OCI-LY3 (cell line): ENCODE results near the gene NDRG3.

Source experiments
- H2AFZ ChIP-seq: fragments of 200-600, 300-600 bp; shearing (Covaris generic); 2 replicates; pipeline ENCODE4 v1.6.0; 2014; ENCODE audit warnings: antibody characterized with exemption, low read depth, low read length
- H3K27ac ChIP-seq: fragments of 200-600, 300-600 bp; sonication (generic); 2 replicates; pipeline ENCODE4 v1.5.1; 2014; ENCODE audit warnings: mild to moderate bottlenecking, low read length, moderate library complexity, mixed read lengths
- H3K27me3 ChIP-seq: fragments of 200-600, 300-600 bp; sonication (generic); 2 replicates; pipeline ENCODE4 v1.6.1; 2014; ENCODE audit warnings: low read depth, low read length, mixed read lengths
- H3K36me3 ChIP-seq: fragments of 200-600, 300-600 bp; sonication (generic); replicated peaks from 2 replicates; pipeline ENCODE3; 2014; ENCODE audit warnings: low read depth, low read length, mixed read lengths
- H3K4me1 ChIP-seq: fragments of 300-600, 200-600 bp; sonication (generic); 2 replicates; pipeline ENCODE4 v1.6.1; 2014; ENCODE audit warnings: low read length, mixed read lengths
- H3K4me2 ChIP-seq: fragments of 200-600, 300-600 bp; sonication (generic); 2 replicates; pipeline ENCODE4 v1.6.1; 2014; ENCODE audit warnings: low read length, mixed read lengths
- H3K4me3 ChIP-seq: fragments of 300-600, 200-600 bp; sonication (generic); 2 replicates; pipeline ENCODE4 v1.5.1; 2014; ENCODE audit warnings: antibody characterized with exemption, mild to moderate bottlenecking, low read length, moderate library complexity
- H3K79me2 ChIP-seq: fragments of 300-600, 200-600 bp; shearing (Covaris generic); 2 replicates; pipeline ENCODE4 v1.6.1; 2014; ENCODE audit warnings: mild to moderate bottlenecking, low read length, mixed read lengths
- H3K9ac ChIP-seq: fragments of 300-600, 200-600 bp; shearing (Covaris generic); 2 replicates; pipeline ENCODE4 v1.6.0; 2014; ENCODE audit warnings: mild to moderate bottlenecking, low read length, moderate library complexity
- H3K9me3 ChIP-seq: fragments of 200-600, 300-600 bp; shearing (Covaris generic); 2 replicates; pipeline ENCODE4 v1.6.1; 2014; ENCODE audit warnings: low read length, mixed read lengths; ENCODE audit not compliant: insufficient read depth
- H4K20me1 ChIP-seq: fragments of 200-600, 300-600 bp; sonication (generic); 2 replicates; pipeline ENCODE4 v1.6.1; 2016; ENCODE audit warnings: low read length, mixed read lengths; ENCODE audit not compliant: insufficient read depth
- CTCF ChIP-seq: fragments of 200-600, 300-600 bp; sonication (generic); IDR thresholded peaks from 2 replicates; pipeline ENCODE4 v1.5.1; 2014; ENCODE audit warnings: antibody characterized with exemption, low read length, low read depth
- EZH2phosphoT487 ChIP-seq: fragments of 200-600 bp; shearing (Covaris generic); IDR thresholded peaks from 2 replicates; pipeline ENCODE4 v1.6.1; 2018; ENCODE audit warnings: antibody characterized with exemption, mixed run types, low read depth

Gene NDRG3

DNA sequence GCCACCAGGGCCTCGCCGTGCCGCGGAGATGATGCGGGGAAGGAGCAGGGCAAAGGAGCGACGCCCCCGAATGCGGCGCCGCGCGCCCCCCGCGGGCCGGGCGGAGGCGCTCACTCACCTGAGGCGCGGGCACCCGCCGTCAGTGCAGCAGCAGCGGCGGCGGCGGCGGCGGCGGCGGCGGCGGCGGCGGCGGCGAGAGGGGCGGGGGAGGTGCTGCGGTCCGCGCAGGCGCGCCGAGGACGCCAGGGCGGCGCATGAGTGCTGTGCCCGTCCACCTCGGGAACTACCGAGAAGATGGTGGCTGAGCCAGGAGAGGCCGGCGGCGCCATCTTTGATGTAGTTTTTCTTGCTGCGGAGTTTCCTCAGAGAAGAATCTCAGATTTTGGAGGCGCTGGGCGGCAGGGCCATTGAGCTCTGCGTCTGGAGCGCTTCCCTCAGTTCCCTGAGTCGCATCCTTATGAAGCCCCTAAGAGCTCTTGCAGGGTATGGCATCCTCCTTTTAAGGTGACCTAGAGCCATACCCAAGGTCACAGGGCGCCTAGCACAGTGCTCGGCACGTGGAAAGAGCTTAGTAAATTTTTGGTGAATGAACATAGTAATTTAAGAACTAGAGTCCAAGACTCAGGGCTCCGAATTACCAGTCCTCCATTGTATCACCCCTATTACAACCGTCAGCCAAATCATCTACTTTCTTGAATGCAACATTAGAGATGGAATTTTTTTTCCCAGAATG is at the start of gene NDRG3:
NDRG3 (minus strand) TSS at position 164 of the 733 bp plus-strand sequence. CDS start 24,355 bp downstream, outside the sequence.
- Histone ChIP-seq H3K36me3 (peaks cover 11% of the 10 kb centered on the region), H2AFZ (peak within 1 kb of the TSS; percentile 98), H3K4me1 (peaks cover 13% of the 10 kb centered on the region; the same call in 1 of the 2 replicates), H3K4me2 (peak within 1 kb of the TSS; percentile 99), H4K20me1 (no peaks in the 10 kb centered on the region), H3K4me3 (peak within 1 kb of the TSS; percentile 95), H3K27ac (peak within 1 kb of the TSS; percentile 65), H3K27me3 (no peaks in the 10 kb centered on the region), H3K79me2 (peaks cover 4% of the 10 kb centered on the region; the same call in 1 of the 2 replicates), H3K9me3 (no peaks in the 10 kb centered on the region), H3K9ac (peak within 1 kb of the TSS; percentile 91)
- TF ChIP-seq CTCF = 0 out of 2 replicates have a peak, but pooled peaks have one; percentile 2
- TF ChIP-seq EZH2phosphoT487 = no peak

- peaks cover 10% of the 10 kb centered on the region for H3K36me3 ChIP-seq
- no peak overlapping the region for H2AFZ ChIP-seq
- no peaks in the 10 kb centered on the region for H3K27me3 ChIP-seq
- H3K9ac ChIP-seq = no peak overlapping the region
- H3K9me3 ChIP-seq = no peaks in the 10 kb centered on the region
- no peaks in the 10 kb centered on the region for H3K79me2 ChIP-seq
- no peaks in the 10 kb centered on the region for H4K20me1 ChIP-seq
- no peak overlapping the region for H3K27ac ChIP-seq
- H3K4me1 ChIP-seq = peaks cover 11% of the 10 kb centered on the region
- TF ChIP-seq EZH2phosphoT487 (no peak), CTCF (no peak)
- no peak overlapping the region for H3K4me2 ChIP-seq
- H3K4me3 ChIP-seq = no peak overlapping the region
Observed at GRCh38 chr20:36794116-36794474, 48.2 kb upstream of the NDRG3 start.

- Histone ChIP-seq H3K4me3 (no peak overlapping the region), H3K4me1 (peaks cover 11% of the 10 kb centered on the region), H3K9me3 (no peaks in the 10 kb centered on the region), H3K79me2 (no peaks in the 10 kb centered on the region), H3K9ac (no peak overlapping the region), H2AFZ (no peak overlapping the region), H4K20me1 (no peaks in the 10 kb centered on the region), H3K27ac (no peak overlapping the region), H3K27me3 (no peaks in the 10 kb centered on the region), H3K36me3 (peaks cover 10% of the 10 kb centered on the region), H3K4me2 (no peak overlapping the region)
- no peak for TF ChIP-seq EZH2phosphoT487
- TF ChIP-seq CTCF = no peak
Observed at GRCh38 chr20:36793294-36794115, 47.6 kb upstream of the NDRG3 start.

- Histone ChIP-seq H3K27me3 (no peaks in the 10 kb centered on the region), H3K79me2 (no peaks in the 10 kb centered on the region), H3K36me3 (peaks cover 10% of the 10 kb centered on the region), H3K4me2 (no peak overlapping the region), H4K20me1 (no peaks in the 10 kb centered on the region), H2AFZ (no peak overlapping the region), H3K9me3 (no peaks in the 10 kb centered on the region), H3K4me1 (peaks cover 11% of the 10 kb centered on the region), H3K9ac (no peak overlapping the region), H3K27ac (no peak overlapping the region), H3K4me3 (no peak overlapping the region)
- TF ChIP-seq EZH2phosphoT487 (no peak), CTCF (peak; percentile 71)
Observed at GRCh38 chr20:36792422-36792821, 46.5 kb upstream of the NDRG3 start.
